AG09309 (cell line): ENCODE measurements around the gene AFTPH.

Source experiments
- DNase-seq: peaks from one replicate; pipeline ENCODE4 v3.0.0-alpha.2; 2010; ENCODE audit warnings: low read depth
- H3K4me3 ChIP-seq: 2 replicates; pipeline ENCODE4 v1.5.1; 2011; ENCODE audit warnings: mild to moderate bottlenecking, low read depth, low read length, moderate library complexity; ENCODE audit not compliant: control insufficient read depth
- CTCF ChIP-seq: IDR thresholded peaks from 2 replicates; pipeline ENCODE4 v1.5.1; 2011; ENCODE audit warnings: mild to moderate bottlenecking, low read depth, low read length, inconsistent platforms; ENCODE audit not compliant: insufficient read depth, control insufficient read depth; ENCODE audit errors: missing control alignments

Gene AFTPH

DNA sequence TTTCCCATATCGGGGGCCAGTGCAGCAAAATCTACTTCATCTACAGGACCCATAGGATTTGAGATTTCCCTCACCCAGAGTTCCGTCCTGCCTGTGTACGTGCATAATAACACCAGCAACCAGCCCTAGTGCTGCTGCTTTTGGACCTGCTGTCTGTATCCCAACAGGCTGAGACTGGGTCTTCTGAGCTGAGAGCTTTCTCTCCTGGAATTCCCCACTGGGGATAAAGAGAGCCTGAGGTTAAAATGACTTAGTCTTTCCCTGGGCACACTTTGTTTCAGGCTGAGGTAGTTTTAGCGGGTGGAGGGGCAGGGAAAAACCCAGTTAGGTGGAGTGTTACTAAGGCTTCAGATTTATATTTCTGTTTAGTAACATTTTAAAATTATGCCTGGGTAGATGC, 67.1 kb downstream of the AFTPH start:
- no peak for DNase-seq
- no peak for TF ChIP-seq CTCF
- no peak overlapping the region for H3K4me3 ChIP-seq

GRCh38 chr2:64593035-64593655, 69.0 kb downstream of the AFTPH start:
- H3K4me3 ChIP-seq, result no peak overlapping the region
- no peak for TF ChIP-seq CTCF
- no peak for DNase-seq

GRCh38 chr2:64594226-64594989, 70.3 kb downstream of the AFTPH start:
- no peak overlapping the region for H3K4me3 ChIP-seq
- DNase-seq, result peak; percentile 71
- no peak for TF ChIP-seq CTCF

GRCh38 chr2:64595397-64596176, 71.5 kb downstream of the AFTPH start:
- TF ChIP-seq CTCF, result peak; percentile 23
- DNase-seq, result no peak
- H3K4me3 ChIP-seq, result no peak overlapping the region

DNA sequence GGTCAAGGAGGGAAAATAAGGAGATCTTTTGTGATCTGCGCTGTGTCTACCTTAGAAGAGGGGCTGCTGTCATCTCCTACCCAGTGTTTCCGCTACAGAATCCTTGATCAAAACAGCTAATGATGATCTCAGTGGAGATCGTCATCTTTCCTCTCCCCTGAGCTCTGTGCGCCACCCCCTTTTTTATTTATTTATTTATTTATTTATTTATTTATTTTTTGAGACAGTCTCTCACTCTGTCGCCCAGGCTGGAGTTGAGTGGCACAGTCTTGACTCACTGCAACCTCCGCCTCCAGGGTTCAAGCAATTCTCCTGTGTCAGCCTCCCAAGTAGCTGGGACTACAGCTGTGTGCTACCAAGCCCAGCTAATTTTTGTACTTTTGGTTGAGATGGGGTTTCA, 74.1 kb downstream of the AFTPH start:
- no peak for DNase-seq

More for the DNA sequence above, 74.1 kb downstream of the AFTPH start:
- no peak overlapping the region for H3K4me3 ChIP-seq
- no peak for TF ChIP-seq CTCF
